LNCAP (cell line): Measurements from ENCODE around the gene OMA1.

Experiments used
- CTCF ChIP-seq: fragments of 450-650 bp; IDR thresholded peaks from 2 replicates; pipeline ENCODE4 v1.5.1; 2017; ENCODE audit warnings: mild to moderate bottlenecking

Gene OMA1

GRCh38 chr1:58500043-58500442 lies 46.5 kb downstream of the OMA1 start:
- no peak for TF ChIP-seq CTCF

- no peak for TF ChIP-seq CTCF
Observed at GRCh38 chr1:58497499-58497898, 49.0 kb downstream of the OMA1 start.

- no peak for TF ChIP-seq CTCF
Observed at GRCh38 chr1:58496042-58496441, 50.5 kb downstream of the OMA1 start.

- no peak for TF ChIP-seq CTCF
Observed at GRCh38 chr1:58487002-58487401, 59.5 kb downstream of the OMA1 start.

- no peak for TF ChIP-seq CTCF
Observed at GRCh38 chr1:58481962-58482361, 64.6 kb downstream of the OMA1 start.

GRCh38 chr1:58480191-58480590 lies 66.3 kb downstream of the OMA1 start:
- TF ChIP-seq CTCF: no peak

- TF ChIP-seq CTCF: no peak
Observed at GRCh38 chr1:58477390-58477789, 69.1 kb downstream of the OMA1 start.

GRCh38 chr1:58476179-58476578 lies 70.3 kb downstream of the OMA1 start:
- TF ChIP-seq CTCF: no peak
